Ishikawa (cell line): ENCODE data around the gene STRN3.

Experiments used
- CEBPB ChIP-seq: IDR thresholded peaks from 2 replicates; pipeline ENCODE4 v1.6.1; 2012
- EP300 ChIP-seq: IDR thresholded peaks from 2 replicates; pipeline ENCODE4 v1.6.1; 2012; ENCODE audit warnings: borderline replicate concordance
- RAD21 ChIP-seq: IDR thresholded peaks from 2 replicates; pipeline ENCODE4 v1.6.1; 2012; ENCODE audit warnings: low read depth
- TCF12 ChIP-seq: IDR thresholded peaks from 2 replicates; pipeline ENCODE4 v1.6.1; 2012; ENCODE audit warnings: low read depth
- TF ChIP-seq, protein P1 (sequence below): IDR thresholded peaks from 2 replicates; pipeline ENCODE4 v1.6.1; 2012; ENCODE audit warnings: low read depth, mild to moderate bottlenecking

GRCh38 chr14:31009836-31010574, 16.2 kb downstream of the STRN3 start:
- TF ChIP-seq, protein P1, sequence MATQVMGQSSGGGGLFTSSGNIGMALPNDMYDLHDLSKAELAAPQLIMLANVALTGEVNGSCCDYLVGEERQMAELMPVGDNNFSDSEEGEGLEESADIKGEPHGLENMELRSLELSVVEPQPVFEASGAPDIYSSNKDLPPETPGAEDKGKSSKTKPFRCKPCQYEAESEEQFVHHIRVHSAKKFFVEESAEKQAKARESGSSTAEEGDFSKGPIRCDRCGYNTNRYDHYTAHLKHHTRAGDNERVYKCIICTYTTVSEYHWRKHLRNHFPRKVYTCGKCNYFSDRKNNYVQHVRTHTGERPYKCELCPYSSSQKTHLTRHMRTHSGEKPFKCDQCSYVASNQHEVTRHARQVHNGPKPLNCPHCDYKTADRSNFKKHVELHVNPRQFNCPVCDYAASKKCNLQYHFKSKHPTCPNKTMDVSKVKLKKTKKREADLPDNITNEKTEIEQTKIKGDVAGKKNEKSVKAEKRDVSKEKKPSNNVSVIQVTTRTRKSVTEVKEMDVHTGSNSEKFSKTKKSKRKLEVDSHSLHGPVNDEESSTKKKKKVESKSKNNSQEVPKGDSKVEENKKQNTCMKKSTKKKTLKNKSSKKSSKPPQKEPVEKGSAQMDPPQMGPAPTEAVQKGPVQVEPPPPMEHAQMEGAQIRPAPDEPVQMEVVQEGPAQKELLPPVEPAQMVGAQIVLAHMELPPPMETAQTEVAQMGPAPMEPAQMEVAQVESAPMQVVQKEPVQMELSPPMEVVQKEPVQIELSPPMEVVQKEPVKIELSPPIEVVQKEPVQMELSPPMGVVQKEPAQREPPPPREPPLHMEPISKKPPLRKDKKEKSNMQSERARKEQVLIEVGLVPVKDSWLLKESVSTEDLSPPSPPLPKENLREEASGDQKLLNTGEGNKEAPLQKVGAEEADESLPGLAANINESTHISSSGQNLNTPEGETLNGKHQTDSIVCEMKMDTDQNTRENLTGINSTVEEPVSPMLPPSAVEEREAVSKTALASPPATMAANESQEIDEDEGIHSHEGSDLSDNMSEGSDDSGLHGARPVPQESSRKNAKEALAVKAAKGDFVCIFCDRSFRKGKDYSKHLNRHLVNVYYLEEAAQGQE = no peak
- TF ChIP-seq CEBPB (no peak), TCF12 (no peak), EP300 (no peak), RAD21 (no peak)
